GM12878 (cell line): ENCODE results near the gene GFOD2. TPM values are rescaled to one million over a fixed set of nuclear protein-coding genes. Genes with fewer than 3 reads are reported as not detected.
A peak's percentile ranks its signal among the peaks of the same experiment; 100 is the strongest.

Experiments used
- ATAC-seq: fragments of 200-7000 bp; cut with Tn5 transposase; 3 replicates; pipeline ENCODE4 v1.9.1; 2020; ENCODE audit warnings: mild to moderate bottlenecking, moderate library complexity
- BruUV-seq: library from RNA; stranded (reverse); fragments of 400-500 nt; replicated peaks from 2 replicates; lab custom pipeline; 2021; lab: Mats Ljungman, UMichigan
- CTCF ChIA-PET: fragments of 300-600 bp; sonication (Branson Sonifier 250); formaldehyde crosslinking; extraction: SDS; loops from one replicate; lab custom pipeline; 2021; ENCODE audit warnings: inconsistent platforms; lab: Yijun Ruan, JAX
- POLR2A ChIA-PET: fragments of 350-600 bp; formaldehyde crosslinking; extraction: SDS; loops from one replicate; lab custom pipeline; 2021; ENCODE audit warnings: inconsistent platforms; lab: Charles Lee
- RAD21 ChIA-PET: fragments of 300-600 bp; sonication (Branson Sonifier 250); formaldehyde crosslinking; loops from one replicate; lab custom pipeline; 2023; ENCODE audit warnings: antibody characterized with exemption; ENCODE audit not compliant: unreplicated experiment; lab: Charles Lee
- SMC1A ChIA-PET: fragments of 300-600 bp; sonication (Branson Sonifier 250); formaldehyde crosslinking; loops from one replicate; lab custom pipeline; 2023; ENCODE audit not compliant: unreplicated experiment, uncharacterized antibody; lab: Charles Lee
- DNase-seq: peaks from one replicate; pipeline ENCODE4 v3.0.0-alpha.2; 2011; ENCODE audit warnings: low read depth, low spot score
- FAIRE-seq: peaks from 3 replicates; lab custom pipeline; 2011; peaks lifted over from hg19 to GRCh38; lab: Jason Lieb, UNC
- H2AFZ ChIP-seq: 2 replicates; pipeline ENCODE4 v1.6.0; 2011; ENCODE audit warnings: low read depth, low read length, control low read depth; ENCODE audit not compliant: control insufficient read depth
- H3K27ac ChIP-seq: 2 replicates; pipeline ENCODE4 v1.5.1; 2011; ENCODE audit warnings: control low read depth; ENCODE audit not compliant: control insufficient read depth, insufficient read depth
- H3K27me3 ChIP-seq, 2 experiments: replicated peaks in 1 of 2; 2 replicates each; pipeline versions ENCODE4 v1.6.0 to v1.6.1; 2011; ENCODE audit warnings: low read length in 1 of 2; ENCODE audit not compliant: control insufficient read depth in 2 of 2, insufficient read depth in 2 of 2
- H3K36me3 ChIP-seq, 2 experiments: 2 replicates each; pipeline ENCODE4 v1.5.1; 2011; ENCODE audit warnings: low read length in 1 of 2; ENCODE audit not compliant: control insufficient read depth in 2 of 2, insufficient read depth in 2 of 2
- H3K4me1 ChIP-seq: 2 replicates; pipeline ENCODE4 v1.6.1; 2011; ENCODE audit warnings: mild to moderate bottlenecking, low read length, moderate library complexity, mixed read lengths; ENCODE audit not compliant: control insufficient read depth, insufficient read depth
- H3K4me2 ChIP-seq: 2 replicates; pipeline ENCODE4 v1.6.0; 2011; ENCODE audit warnings: control low read depth; ENCODE audit not compliant: control insufficient read depth, insufficient read depth
- H3K4me3 ChIP-seq: fragments of 200-600 bp; sonication (generic); 2 replicates; pipeline ENCODE4 v1.5.1; 2016
- H3K79me2 ChIP-seq: 2 replicates; pipeline ENCODE4 v1.6.0; 2011; ENCODE audit warnings: low read length; ENCODE audit not compliant: control insufficient read depth, insufficient read depth
- H3K9ac ChIP-seq: 2 replicates; pipeline ENCODE4 v1.8.0; 2011; ENCODE audit warnings: low read length, control low read depth, mixed read lengths; ENCODE audit not compliant: control insufficient read depth, insufficient read depth
- H3K9me3 ChIP-seq: replicated peaks from 3 replicates; pipeline ENCODE4 v1.5.1; 2011; ENCODE audit warnings: mild to moderate bottlenecking, low read length; ENCODE audit not compliant: control insufficient read depth, insufficient read depth
- H4K20me1 ChIP-seq: 2 replicates; pipeline ENCODE4 v1.6.0; 2011; ENCODE audit not compliant: control insufficient read depth, insufficient read depth
- BCL11A ChIP-seq: IDR thresholded peaks from 2 replicates; pipeline ENCODE4 v1.6.1; 2011; ENCODE audit warnings: low read depth, low read length
- DPF2 ChIP-seq: fragments of 450-650 bp; IDR thresholded peaks from 2 replicates; pipeline ENCODE4 v1.6.1; 2017; ENCODE audit warnings: mild to moderate bottlenecking
- ETV6 ChIP-seq, 2 experiments: fragments of 450-650 bp in 1 of 2; IDR thresholded peaks in 1 of 2; conservative IDR thresholded peaks in 1 of 2; 2 replicates each; pipeline ENCODE4 v1.6.1; 2014; ENCODE audit warnings: antibody characterized with exemption in 1 of 2, borderline replicate concordance in 1 of 2, low read depth in 1 of 2, mild to moderate bottlenecking in 1 of 2, moderate library complexity in 1 of 2
- FOXK2 ChIP-seq: fragments of 450-650 bp; IDR thresholded peaks from 2 replicates; pipeline ENCODE4 v1.6.1; 2017; ENCODE audit warnings: mild to moderate bottlenecking, moderate library complexity
- FOXM1 ChIP-seq: IDR thresholded peaks from 2 replicates; pipeline ENCODE4 v1.6.1; 2012; ENCODE audit warnings: low read depth, mild to moderate bottlenecking, inconsistent platforms, low read length, moderate library complexity
- MEF2A ChIP-seq: IDR thresholded peaks from 2 replicates; pipeline ENCODE4 v1.6.1; 2011; ENCODE audit warnings: low read depth, mild to moderate bottlenecking, low read length, moderate library complexity; ENCODE audit not compliant: insufficient read depth
- MYB ChIP-seq: fragments of 150-350 bp; IDR thresholded peaks from 2 replicates; pipeline ENCODE4 v1.6.1; 2014; ENCODE audit warnings: mild to moderate bottlenecking, low read depth, low read length, borderline replicate concordance
- MYC ChIP-seq: IDR thresholded peaks from 2 replicates; pipeline ENCODE4 v1.6.1; 2011; ENCODE audit warnings: mild to moderate bottlenecking, low read length, moderate library complexity, inconsistent platforms; ENCODE audit not compliant: insufficient read depth, insufficient replicate concordance, insufficient read length, severe bottlenecking
- PAX8 ChIP-seq: fragments of 450-650 bp; IDR thresholded peaks from 2 replicates; pipeline ENCODE4 v1.6.1; 2017; ENCODE audit warnings: mild to moderate bottlenecking, moderate library complexity
- REST ChIP-seq: IDR thresholded peaks from 2 replicates; pipeline ENCODE4 v1.6.1; 2012; ENCODE audit warnings: mild to moderate bottlenecking, low read depth, low read length
- SRF ChIP-seq, 2 experiments: IDR thresholded peaks; 2 replicates each; pipeline ENCODE4 v1.6.1; 2011; ENCODE audit warnings: low read depth in 2 of 2, low read length in 2 of 2, mild to moderate bottlenecking in 1 of 2, moderate library complexity in 1 of 2
- USF1 ChIP-seq: IDR thresholded peaks from 2 replicates; pipeline ENCODE4 v1.6.1; 2011; ENCODE audit warnings: borderline replicate concordance, low read depth, mild to moderate bottlenecking, moderate library complexity, mixed read lengths, low read length; ENCODE audit not compliant: insufficient read depth; ENCODE audit errors: extremely low read length
- WGBS: methylation state at CpG from one replicate; pipeline ENCODE4 v1.1.6; 2016; ENCODE audit warnings: low lambda C conversion rate; ENCODE audit not compliant: insufficient replicate concordance, insufficient coverage; ENCODE audit errors: missing lambda C conversion rate; 5-methylcytosine and 5-hydroxymethylcytosine counted together
- in situ Hi-C: fragments of 300-500 bp; cut with MboI; formaldehyde crosslinking; loops from 9 replicates; pipeline ENCODE4 v1.14.3; 2018; ENCODE audit warnings: mixed read lengths
- intact Hi-C: fragments of 100-400 bp; cut with micrococcal nuclease; formaldehyde crosslinking; loops from one replicate; pipeline ENCODE4 v1.14.2; 2022; ENCODE audit not compliant: unreplicated experiment
- polyA plus RNA-seq, 11 experiments: library from polyadenylated mRNA; depleted of rRNA in 4 of 11; unstranded in 6 of 11; stranded (reverse) in 5 of 11; fragments of >200 nt; fragmentation: Nextera tagmentation in 4 of 11; fragmentation: Illumina TruSeq in 1 of 11; extraction: Ambion mirVana in 4 of 11; extraction: Trizol in 1 of 11; gene quantifications; 1 replicate in 1 of 11; 2 replicates in 10 of 11; pipeline versions ENCODE4 v1.2.1 to v1.2.3, GENCODE V29; 2011 to 2016; ENCODE audit warnings: inconsistent platforms in 2 of 11, missing spikeins in 2 of 11, low read depth in 1 of 11
- total RNA-seq, 4 experiments: library from RNA; depleted of rRNA in 3 of 4; stranded (reverse); fragments of >200 nt in 3 of 4; fragmentation: Illumina TruSeq in 1 of 4; extraction: Trizol in 1 of 4; gene quantifications; 2 replicates each; pipeline versions ENCODE4 v1.2.1 to v1.2.3, GENCODE V29; 2013 to 2021

GFOD2 gene
- total and polyA plus RNA-seq, 10 of the 15 experiments (the other 5 are each of a cell fraction or from before 2014, with no cell fraction given): 2.0 to 15.9 (median 12.0) TPM

GRCh38 chr16:67653128-67653788 lies 65.9 kb downstream of the GFOD2 start:
- Histone ChIP-seq H3K9me3 (no peaks in the 10 kb centered on the region), H3K36me3 (peaks cover 11 to 12% of the 10 kb centered on the region in 2 experiments), H3K4me2 (no peak overlapping the region), H3K4me3 (no peak overlapping the region), H2AFZ (no peak overlapping the region), H3K27me3 (no peaks in the 10 kb centered on the region), H3K79me2 (no peaks in the 10 kb centered on the region), H3K27ac (no peak overlapping the region), H3K4me1 (no peaks in the 10 kb centered on the region), H3K9ac (no peak overlapping the region), H4K20me1 (no peaks in the 10 kb centered on the region)
- RAD21 ChIA-PET: no interaction called here
- CTCF ChIA-PET: no interaction called here
- FAIRE-seq: no peak
- no TSS peak for BruUV-seq
- intact Hi-C loops: no loop called here
- POLR2A ChIA-PET: no interaction called here
- SMC1A ChIA-PET: no interaction called here
- no peak for ATAC-seq
- in situ Hi-C loops: no loop called here
- 97% methylated on average over 34 of the region's 68 CpGs for WGBS
- TF ChIP-seq FOXK2: no peak
- no peak for TF ChIP-seq USF1
- no peak for TF ChIP-seq MEF2A
- TF ChIP-seq MYB: no peak
- TF ChIP-seq BCL11A: no peak
- no peak for TF ChIP-seq DPF2
- no peak for DNase-seq

GRCh38 chr16:67652578-67653127 lies 66.5 kb downstream of the GFOD2 start:
- H3K4me1 ChIP-seq: no peaks in the 10 kb centered on the region
- no peaks in the 10 kb centered on the region for H4K20me1 ChIP-seq
- RAD21 ChIA-PET: no interaction called here
- SMC1A ChIA-PET: no interaction called here
- DNase-seq (no peak), FAIRE-seq (no peak), ATAC-seq (no peak)
- no TSS peak for BruUV-seq
- no peak overlapping the region for H3K4me3 ChIP-seq
- no peak overlapping the region for H3K4me2 ChIP-seq
- H3K9me3 ChIP-seq: no peaks in the 10 kb centered on the region
- no peak overlapping the region for H2AFZ ChIP-seq
- H3K9ac ChIP-seq: no peak overlapping the region
- intact Hi-C loops: no loop called here
- H3K27ac ChIP-seq: no peak overlapping the region
- in situ Hi-C loops: no loop called here
- TF ChIP-seq REST: peak; percentile 63; the same call in 1 of the 2 replicates
- TF ChIP-seq PAX8: no peak
- no peak for TF ChIP-seq ETV6 (conservative IDR thresholded peaks at IDR 0.05 in 1 of 2, IDR thresholded peaks at IDR 0.05 in 1 of 2; ENCODE audit: borderline replicate concordance in 1 of 2, low read depth in 1 of 2)
- TF ChIP-seq SRF (IDR thresholded peaks at IDR 0.05; ENCODE audit: low read depth in 2 of 2, low read length in 2 of 2): no peak
- TF ChIP-seq FOXM1: no peak
- TF ChIP-seq MYC: no peak
- H3K27me3 ChIP-seq: no peaks in the 10 kb centered on the region
- CTCF ChIA-PET: interaction anchor here (1.1 kb wide), 1 partner anchor 131 kb away, joined by 4 read pairs; no protein-coding TSS in a partner anchor
- WGBS: 98% methylated on average over 8 of the region's 59 CpGs
- H3K79me2 ChIP-seq: no peaks in the 10 kb centered on the region
- POLR2A ChIA-PET: interaction anchor here (1.0 kb wide), 1 partner anchor 15 kb away, joined by 3 read pairs; no protein-coding TSS in a partner anchor
- H3K36me3 ChIP-seq: peaks cover 7 to 9% of the 10 kb centered on the region in 2 experiments
